ENCODE data around the gene LEO1. TPM values are rescaled to one million over a fixed set of nuclear protein-coding genes. Genes with fewer than 3 reads are reported as not detected.

Gene LEO1
- total and polyA plus RNA-seq, 4 donors = 11.3 to 23.3 (median 13.9) TPM

GRCh38 chr15:51926809-51927208, 44.8 kb downstream of the LEO1 start:
- H3K36me3 ChIP-seq (ENCODE audit: control insufficient read depth in 4 of 4, insufficient read depth in 3 of 4, low read depth in 1 of 4, low read length in 3 of 4) = peaks cover 1 to 24% (median 13%) of the 10 kb centered on the region in 4 donors
- H3K27ac ChIP-seq (ENCODE audit: low read depth in 1 of 2, low read length in 2 of 2) = no peak overlapping the region
- no peak overlapping the region for H3K9ac ChIP-seq (ENCODE audit: low read depth in 1 of 2, low read length in 2 of 2)
- TF ChIP-seq ZBTB33 (IDR thresholded peaks at IDR 0.05) (no peak), RXRA (IDR thresholded peaks at IDR 0.05) (no peak), CTCF (IDR thresholded peaks at IDR 0.05; ENCODE audit: low read depth, low read length, missing input control) (no peak), NR2F2 (IDR thresholded peaks at IDR 0.05) (no peak), HNF4G (IDR thresholded peaks at IDR 0.05) (no peak), MAX (IDR thresholded peaks at IDR 0.05) (no peak)
- no peaks in the 10 kb centered on the region for H3K9me3 ChIP-seq (ENCODE audit: control insufficient read depth in 4 of 4, low read length in 3 of 4)
- no peak overlapping the region for H3K4me3 ChIP-seq (ENCODE audit: low read depth in 1 of 3, low read length in 3 of 3)
- no peaks in the 10 kb centered on the region for H3K4me1 ChIP-seq (ENCODE audit: control insufficient read depth in 4 of 4, insufficient read depth in 4 of 4, low read length in 3 of 4)
- no peak for DNase-seq (ENCODE audit: low spot score)
- H3K27me3 ChIP-seq (ENCODE audit: control insufficient read depth in 4 of 4, insufficient read depth in 4 of 4, low read length in 3 of 4) = no peaks in the 10 kb centered on the region
- WGBS = 97% methylated on average over 3 of the region's 3 CpGs

- Histone ChIP-seq H3K36me3 (ENCODE audit: control insufficient read depth in 4 of 4, insufficient read depth in 3 of 4, low read depth in 1 of 4, low read length in 3 of 4) (peaks cover 5 to 31% (median 15%) of the 10 kb centered on the region in 4 donors), H3K9me3 (ENCODE audit: control insufficient read depth in 4 of 4, low read length in 3 of 4) (no peaks in the 10 kb centered on the region), H3K27me3 (ENCODE audit: control insufficient read depth in 4 of 4, insufficient read depth in 4 of 4, low read length in 3 of 4) (no peaks in the 10 kb centered on the region), H3K9ac (ENCODE audit: low read depth in 1 of 2, low read length in 2 of 2) (no peak overlapping the region), H3K27ac (ENCODE audit: low read depth in 1 of 2, low read length in 2 of 2) (no peak overlapping the region), H3K4me1 (ENCODE audit: control insufficient read depth in 4 of 4, insufficient read depth in 4 of 4, low read length in 3 of 4) (no peaks in the 10 kb centered on the region), H3K4me3 (ENCODE audit: low read depth in 1 of 3, low read length in 3 of 3) (no peak overlapping the region)
- TF ChIP-seq NR2F2 (IDR thresholded peaks at IDR 0.05) (no peak), MAX (IDR thresholded peaks at IDR 0.05) (no peak), ZBTB33 (IDR thresholded peaks at IDR 0.05) (no peak), HNF4A (conservative IDR thresholded peaks at IDR 0.05) (no peak), FOXA2 (IDR thresholded peaks at IDR 0.05) (no peak), REST (IDR thresholded peaks at IDR 0.05) (no peak), JUND (IDR thresholded peaks at IDR 0.05) (no peak), GABPA (IDR thresholded peaks at IDR 0.05 in 1 of 2, conservative IDR thresholded peaks at IDR 0.05 in 1 of 2) (no peak), YY1 (IDR thresholded peaks at IDR 0.05) (no peak), TAF1 (conservative IDR thresholded peaks at IDR 0.05) (no peak), HNF4G (IDR thresholded peaks at IDR 0.05) (no peak), CTCF (IDR thresholded peaks at IDR 0.05; ENCODE audit: low read depth, low read length, missing input control) (no peak), RXRA (IDR thresholded peaks at IDR 0.05) (no peak)
- WGBS = 78% methylated on average over 11 of the region's 11 CpGs
- no peak for DNase-seq (ENCODE audit: low spot score)
These were observed 47.2 kb downstream of the LEO1 start for GRCh38 chr15:51924156-51925068.

All from liver (tissue), 9 donors.